ENCODE data around the gene CPT1A.

Gene CPT1A

GRCh38 chr11:68808787-68809186, 32.9 kb downstream of the CPT1A start:
- Histone ChIP-seq H3K36me3 (ENCODE audit: control insufficient read depth, low read depth, low read length) (no peaks in the 10 kb centered on the region), H3K4me1 (ENCODE audit: control insufficient read depth, low read depth, low read length) (no peaks in the 10 kb centered on the region), H3K9me3 (ENCODE audit: control insufficient read depth, low read depth, low read length) (no peaks in the 10 kb centered on the region), H3K9ac (ENCODE audit: low read length) (no peak overlapping the region), H3K4me3 (ENCODE audit: low read length) (no peak overlapping the region), H3K27ac (ENCODE audit: low read length) (no peak overlapping the region), H3K27me3 (ENCODE audit: control insufficient read depth, insufficient read depth, low read length) (no peaks in the 10 kb centered on the region)

- Histone ChIP-seq H3K36me3 (ENCODE audit: control insufficient read depth, low read depth, low read length) (no peaks in the 10 kb centered on the region), H3K9ac (ENCODE audit: low read length) (no peak overlapping the region), H3K4me3 (ENCODE audit: low read length) (no peak overlapping the region), H3K9me3 (ENCODE audit: control insufficient read depth, low read depth, low read length) (no peaks in the 10 kb centered on the region), H3K4me1 (ENCODE audit: control insufficient read depth, low read depth, low read length) (no peaks in the 10 kb centered on the region), H3K27me3 (ENCODE audit: control insufficient read depth, insufficient read depth, low read length) (no peaks in the 10 kb centered on the region), H3K27ac (ENCODE audit: low read length) (no peak overlapping the region)
Measured at GRCh38 chr11:68806931-68807844, 34.5 kb downstream of the CPT1A start.

GRCh38 chr11:68804786-68805185, 36.9 kb downstream of the CPT1A start:
- H3K9ac ChIP-seq (ENCODE audit: low read length), result no peak overlapping the region
- no peaks in the 10 kb centered on the region for H3K4me1 ChIP-seq (ENCODE audit: control insufficient read depth, low read depth, low read length)
- H3K4me3 ChIP-seq (ENCODE audit: low read length), result no peak overlapping the region
- H3K27me3 ChIP-seq (ENCODE audit: control insufficient read depth, insufficient read depth, low read length), result no peaks in the 10 kb centered on the region
- no peaks in the 10 kb centered on the region for H3K9me3 ChIP-seq (ENCODE audit: control insufficient read depth, low read depth, low read length)
- no peak overlapping the region for H3K27ac ChIP-seq (ENCODE audit: low read length)
- no peaks in the 10 kb centered on the region for H3K36me3 ChIP-seq (ENCODE audit: control insufficient read depth, low read depth, low read length)

- H3K27ac ChIP-seq (ENCODE audit: low read length), result no peak overlapping the region
- no peak overlapping the region for H3K9ac ChIP-seq (ENCODE audit: low read length)
- no peaks in the 10 kb centered on the region for H3K4me1 ChIP-seq (ENCODE audit: control insufficient read depth, low read depth, low read length)
- no peaks in the 10 kb centered on the region for H3K9me3 ChIP-seq (ENCODE audit: control insufficient read depth, low read depth, low read length)
- H3K4me3 ChIP-seq (ENCODE audit: low read length), result no peak overlapping the region
- H3K27me3 ChIP-seq (ENCODE audit: control insufficient read depth, insufficient read depth, low read length), result no peaks in the 10 kb centered on the region
- no peaks in the 10 kb centered on the region for H3K36me3 ChIP-seq (ENCODE audit: control insufficient read depth, low read depth, low read length)
Measured at GRCh38 chr11:68803766-68804165, 38.0 kb downstream of the CPT1A start.

GRCh38 chr11:68798221-68798813, 43.4 kb downstream of the CPT1A start:
- H3K9me3 ChIP-seq (ENCODE audit: control insufficient read depth, low read depth, low read length), result no peaks in the 10 kb centered on the region
- H3K27ac ChIP-seq (ENCODE audit: low read length), result no peak overlapping the region
- H3K4me1 ChIP-seq (ENCODE audit: control insufficient read depth, low read depth, low read length), result peaks cover 2% of the 10 kb centered on the region
- H3K36me3 ChIP-seq (ENCODE audit: control insufficient read depth, low read depth, low read length), result no peaks in the 10 kb centered on the region
- no peaks in the 10 kb centered on the region for H3K27me3 ChIP-seq (ENCODE audit: control insufficient read depth, insufficient read depth, low read length)
- no peak overlapping the region for H3K9ac ChIP-seq (ENCODE audit: low read length)
- no peak overlapping the region for H3K4me3 ChIP-seq (ENCODE audit: low read length)

GRCh38 chr11:68796801-68797200, 44.9 kb downstream of the CPT1A start:
- no peak overlapping the region for H3K4me3 ChIP-seq (ENCODE audit: low read length)
- no peaks in the 10 kb centered on the region for H3K36me3 ChIP-seq (ENCODE audit: control insufficient read depth, low read depth, low read length)
- H3K9ac ChIP-seq (ENCODE audit: low read length), result no peak overlapping the region
- H3K27ac ChIP-seq (ENCODE audit: low read length), result no peak overlapping the region
- H3K4me1 ChIP-seq (ENCODE audit: control insufficient read depth, low read depth, low read length), result peaks cover 2% of the 10 kb centered on the region
- no peaks in the 10 kb centered on the region for H3K27me3 ChIP-seq (ENCODE audit: control insufficient read depth, insufficient read depth, low read length)
- no peaks in the 10 kb centered on the region for H3K9me3 ChIP-seq (ENCODE audit: control insufficient read depth, low read depth, low read length)

GRCh38 chr11:68792400-68792966, 49.2 kb downstream of the CPT1A start:
- H3K27me3 ChIP-seq (ENCODE audit: control insufficient read depth, insufficient read depth, low read length), result no peaks in the 10 kb centered on the region
- H3K36me3 ChIP-seq (ENCODE audit: control insufficient read depth, low read depth, low read length), result no peaks in the 10 kb centered on the region
- H3K9ac ChIP-seq (ENCODE audit: low read length), result no peak overlapping the region
- H3K9me3 ChIP-seq (ENCODE audit: control insufficient read depth, low read depth, low read length), result no peaks in the 10 kb centered on the region
- no peak overlapping the region for H3K4me3 ChIP-seq (ENCODE audit: low read length)
- no peaks in the 10 kb centered on the region for H3K4me1 ChIP-seq (ENCODE audit: control insufficient read depth, low read depth, low read length)
- no peak overlapping the region for H3K27ac ChIP-seq (ENCODE audit: low read length)

- Histone ChIP-seq H3K27me3 (ENCODE audit: control insufficient read depth, insufficient read depth, low read length) (no peaks in the 10 kb centered on the region), H3K9ac (ENCODE audit: low read length) (no peak overlapping the region), H3K4me3 (ENCODE audit: low read length) (no peak overlapping the region), H3K9me3 (ENCODE audit: control insufficient read depth, low read depth, low read length) (no peaks in the 10 kb centered on the region), H3K36me3 (ENCODE audit: control insufficient read depth, low read depth, low read length) (no peaks in the 10 kb centered on the region), H3K4me1 (ENCODE audit: control insufficient read depth, low read depth, low read length) (peaks cover 3% of the 10 kb centered on the region), H3K27ac (ENCODE audit: low read length) (no peak overlapping the region)
Measured at GRCh38 chr11:68784653-68785052, 57.1 kb downstream of the CPT1A start.

- Histone ChIP-seq H3K27me3 (ENCODE audit: control insufficient read depth, insufficient read depth, low read length) (no peaks in the 10 kb centered on the region), H3K4me3 (ENCODE audit: low read length) (no peak overlapping the region), H3K27ac (ENCODE audit: low read length) (no peak overlapping the region), H3K4me1 (ENCODE audit: control insufficient read depth, low read depth, low read length) (peaks cover 3% of the 10 kb centered on the region), H3K9me3 (ENCODE audit: control insufficient read depth, low read depth, low read length) (no peaks in the 10 kb centered on the region), H3K9ac (ENCODE audit: low read length) (no peak overlapping the region), H3K36me3 (ENCODE audit: control insufficient read depth, low read depth, low read length) (no peaks in the 10 kb centered on the region)
Measured at GRCh38 chr11:68783216-68783821, 58.4 kb downstream of the CPT1A start.

GRCh38 chr11:68782711-68783110, 59.0 kb downstream of the CPT1A start:
- Histone ChIP-seq H3K4me3 (ENCODE audit: low read length) (no peak overlapping the region), H3K27ac (ENCODE audit: low read length) (no peak overlapping the region), H3K9ac (ENCODE audit: low read length) (no peak overlapping the region), H3K27me3 (ENCODE audit: control insufficient read depth, insufficient read depth, low read length) (no peaks in the 10 kb centered on the region), H3K4me1 (ENCODE audit: control insufficient read depth, low read depth, low read length) (peaks cover 3% of the 10 kb centered on the region), H3K36me3 (ENCODE audit: control insufficient read depth, low read depth, low read length) (no peaks in the 10 kb centered on the region), H3K9me3 (ENCODE audit: control insufficient read depth, low read depth, low read length) (no peaks in the 10 kb centered on the region)

- Histone ChIP-seq H3K4me1 (ENCODE audit: control insufficient read depth, low read depth, low read length) (peaks cover 3% of the 10 kb centered on the region), H3K36me3 (ENCODE audit: control insufficient read depth, low read depth, low read length) (no peaks in the 10 kb centered on the region), H3K27ac (ENCODE audit: low read length) (no peak overlapping the region)
Measured at GRCh38 chr11:68780829-68781228, 60.9 kb downstream of the CPT1A start.

More at GRCh38 chr11:68780829-68781228, 60.9 kb downstream of the CPT1A start:
- Histone ChIP-seq H3K9me3 (ENCODE audit: control insufficient read depth, low read depth, low read length) (no peaks in the 10 kb centered on the region), H3K27me3 (ENCODE audit: control insufficient read depth, insufficient read depth, low read length) (no peaks in the 10 kb centered on the region), H3K9ac (ENCODE audit: low read length) (no peak overlapping the region), H3K4me3 (ENCODE audit: low read length) (no peak overlapping the region)

Data from iPS-18a (cell line).